Hematopoietic multipotent progenitor cell treated with erythropoietin and hydrocortisone succinate and interleukin-3 and kit ligand, for 15 days (in vitro differentiated cells): Measurements from ENCODE around the gene BACH2.
"Not testable (repeated sequence)": the region's sequence is repeated elsewhere in the genome, so short reads cannot be mapped to it uniquely, and the experiment has no call there.

Experiments used
- DNase-seq: peaks from one replicate; pipeline ENCODE4 v3.0.0-alpha.2; 2015; ENCODE audit warnings: low spot score

BACH2 gene

GRCh38 chr6:90062051-90062450 is 234.6 kb downstream of the BACH2 start:
- DNase-seq = no peak

GRCh38 chr6:90059178-90059577 is 237.5 kb downstream of the BACH2 start:
- DNase-seq = not testable (repeated sequence)

- DNase-seq = not testable (repeated sequence)
Observed at GRCh38 chr6:90055924-90056323, 240.7 kb downstream of the BACH2 start.

- not testable (repeated sequence) for DNase-seq
Observed at GRCh38 chr6:90054193-90054592, 242.4 kb downstream of the BACH2 start.

- DNase-seq = no peak
Observed at GRCh38 chr6:90053614-90054013, 243.0 kb downstream of the BACH2 start.

GRCh38 chr6:90049295-90049694 is 247.3 kb downstream of the BACH2 start:
- no peak for DNase-seq

GRCh38 chr6:90048206-90048967 is 248.3 kb downstream of the BACH2 start:
- no peak for DNase-seq

GRCh38 chr6:90045535-90045934 is 251.1 kb downstream of the BACH2 start:
- no peak for DNase-seq

GRCh38 chr6:90044833-90045381 is 251.7 kb downstream of the BACH2 start:
- no peak for DNase-seq

- DNase-seq = no peak
Observed at GRCh38 chr6:90044182-90044832, 252.3 kb downstream of the BACH2 start.

GRCh38 chr6:90040931-90041330 is 255.7 kb downstream of the BACH2 start:
- no peak for DNase-seq

GRCh38 chr6:90039911-90040310 is 256.7 kb downstream of the BACH2 start:
- DNase-seq = no peak

- DNase-seq = no peak
Observed at GRCh38 chr6:90038961-90039653, 257.5 kb downstream of the BACH2 start.

- DNase-seq = no peak
Observed at GRCh38 chr6:90036963-90037362, 259.7 kb downstream of the BACH2 start.

GRCh38 chr6:90035047-90035723 is 261.5 kb downstream of the BACH2 start:
- DNase-seq = no peak

- no peak for DNase-seq
Observed at GRCh38 chr6:90033746-90034271, 262.8 kb downstream of the BACH2 start.

- DNase-seq = not testable (repeated sequence)
Observed at GRCh38 chr6:90032489-90033212, 264.0 kb downstream of the BACH2 start.

- DNase-seq = no peak
Observed at GRCh38 chr6:90028995-90029635, 267.5 kb downstream of the BACH2 start.

- DNase-seq = no peak
Observed at GRCh38 chr6:90028066-90028778, 268.4 kb downstream of the BACH2 start.

GRCh38 chr6:90026216-90026615 is 270.4 kb downstream of the BACH2 start:
- no peak for DNase-seq
